HG03039 (cell line): ENCODE results near the gene MAPT.
"Not testable (repeated sequence)": the region's sequence is repeated elsewhere in the genome, so short reads cannot be mapped to it uniquely, and the experiment has no call there.

ENCODE experiments used
- ATAC-seq: cut with Tn5 transposase; IDR thresholded peaks from one replicate; pipeline ENCODE4 v1.9.1; 2021; ENCODE audit warnings: mild to moderate bottlenecking, moderate library complexity; ENCODE audit not compliant: unreplicated experiment

Gene MAPT

DNA sequence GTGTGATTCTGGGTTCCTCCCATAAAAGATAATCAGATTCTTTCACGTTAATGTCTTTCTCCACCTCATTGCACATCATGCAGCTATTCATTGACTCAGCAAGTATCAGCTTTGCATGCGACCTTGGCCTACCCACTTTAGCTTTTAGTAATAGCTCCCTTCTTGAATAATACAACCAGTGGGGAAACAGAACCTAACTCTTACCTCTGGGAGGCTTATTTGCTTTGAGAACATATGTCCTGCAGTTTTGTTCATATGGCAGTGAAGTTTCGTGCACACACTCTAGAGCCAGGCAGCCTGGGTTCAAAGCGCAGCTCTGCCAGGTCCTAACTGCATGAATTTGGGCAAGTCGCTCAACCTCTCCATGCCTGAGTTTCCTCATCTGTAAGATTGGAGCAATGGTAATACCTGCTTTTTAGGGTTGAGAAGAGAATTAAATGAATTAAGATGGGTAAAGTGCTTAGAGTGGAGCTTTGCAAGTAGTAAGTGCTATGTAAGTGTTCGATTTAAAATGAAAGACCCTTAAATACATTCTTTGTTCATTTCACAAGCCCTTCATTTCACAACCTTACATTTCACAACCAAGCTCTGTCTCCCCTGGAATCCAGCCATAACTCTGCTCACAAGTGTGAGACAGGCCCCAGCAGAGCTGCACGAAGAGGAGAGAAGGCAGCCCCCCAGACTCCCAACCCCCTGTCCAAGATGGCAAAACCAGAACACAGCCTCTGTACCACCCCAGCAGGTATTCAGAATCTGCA, 29.3 kb downstream of the MAPT start:
- ATAC-seq, result no peak

DNA sequence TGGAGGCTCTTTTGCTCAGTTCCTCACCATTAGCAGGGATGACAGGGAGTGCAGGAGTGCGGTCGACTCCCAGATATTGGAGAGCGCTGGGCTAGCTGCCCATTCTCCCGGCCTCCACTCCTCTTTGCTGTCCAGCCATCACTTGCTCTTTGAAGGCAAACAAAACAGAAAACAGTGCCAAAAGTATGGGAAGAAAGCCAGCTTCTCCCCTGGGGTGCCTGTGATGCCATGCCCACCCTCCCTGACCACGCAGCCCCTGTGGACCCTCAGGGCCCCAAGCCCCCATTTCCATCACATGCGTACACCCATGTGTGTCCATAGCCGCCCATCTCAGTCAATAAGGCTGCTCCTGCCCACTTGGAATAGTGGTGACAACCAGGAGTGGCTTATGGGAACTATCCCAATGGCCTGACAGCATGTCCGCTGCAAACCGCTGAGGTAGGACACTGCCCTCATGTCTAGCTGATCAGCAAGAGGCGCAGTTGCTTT, 30.0 kb downstream of the MAPT start:
- no peak for ATAC-seq

DNA sequence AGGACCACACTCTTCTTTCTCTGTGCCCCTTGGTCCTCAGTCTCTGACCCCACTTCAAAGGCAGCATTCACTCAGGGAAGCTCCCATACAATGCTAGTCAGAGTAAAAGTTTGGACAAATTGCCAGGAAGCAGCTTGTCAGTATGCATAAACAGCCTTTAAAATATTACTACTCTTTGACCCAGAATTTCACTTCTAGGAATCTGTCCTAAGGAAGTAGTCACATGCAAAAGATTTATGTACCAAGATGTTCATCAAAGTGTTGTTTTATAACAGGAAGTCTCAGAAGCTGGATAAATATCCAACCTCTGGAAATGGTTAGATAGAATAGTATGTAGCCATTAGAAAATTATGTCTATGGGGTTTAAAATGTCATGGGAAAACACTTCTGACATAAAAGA, 31.0 kb downstream of the MAPT start:
- ATAC-seq, result no peak

DNA sequence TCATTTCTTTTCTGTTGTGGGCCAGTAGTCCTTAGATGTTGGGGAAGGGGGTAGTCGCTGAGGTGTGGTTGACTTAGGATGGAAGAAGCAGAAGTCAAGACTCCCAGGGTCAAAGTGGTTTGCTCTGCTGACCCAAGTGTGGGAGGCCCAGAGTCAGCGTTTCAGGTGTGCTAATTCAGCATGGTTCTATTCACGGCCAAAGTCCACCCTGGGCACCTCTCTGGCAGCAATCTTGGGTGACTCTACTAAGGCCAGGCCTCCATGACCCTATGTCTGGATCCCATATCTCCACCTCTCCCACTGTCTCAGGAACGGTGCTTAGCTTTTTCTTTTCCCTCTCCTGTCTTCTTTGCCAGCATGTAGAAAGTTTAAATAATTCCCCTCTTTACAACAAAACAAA, 32.9 kb downstream of the MAPT start:
- no peak for ATAC-seq

DNA sequence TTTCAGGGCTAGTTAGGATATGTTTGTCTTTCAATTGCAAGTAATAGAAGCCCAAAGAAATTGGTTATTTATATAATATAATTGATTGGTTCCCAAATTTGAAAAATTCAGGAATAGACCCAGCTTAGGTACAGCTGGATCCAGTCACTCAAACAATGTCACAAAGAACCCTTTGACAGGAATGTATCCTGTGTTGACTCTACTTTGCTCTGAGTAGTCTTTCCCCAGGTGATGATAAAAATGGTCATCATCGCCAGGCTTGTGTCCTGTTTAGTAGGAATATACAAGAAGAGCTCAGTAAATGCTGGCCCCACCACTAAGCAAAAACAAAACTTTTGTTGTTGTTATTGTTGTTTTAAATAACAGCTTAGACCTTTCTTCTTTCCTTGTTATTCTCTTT, 35.0 kb downstream of the MAPT start:
- no peak for ATAC-seq

DNA sequence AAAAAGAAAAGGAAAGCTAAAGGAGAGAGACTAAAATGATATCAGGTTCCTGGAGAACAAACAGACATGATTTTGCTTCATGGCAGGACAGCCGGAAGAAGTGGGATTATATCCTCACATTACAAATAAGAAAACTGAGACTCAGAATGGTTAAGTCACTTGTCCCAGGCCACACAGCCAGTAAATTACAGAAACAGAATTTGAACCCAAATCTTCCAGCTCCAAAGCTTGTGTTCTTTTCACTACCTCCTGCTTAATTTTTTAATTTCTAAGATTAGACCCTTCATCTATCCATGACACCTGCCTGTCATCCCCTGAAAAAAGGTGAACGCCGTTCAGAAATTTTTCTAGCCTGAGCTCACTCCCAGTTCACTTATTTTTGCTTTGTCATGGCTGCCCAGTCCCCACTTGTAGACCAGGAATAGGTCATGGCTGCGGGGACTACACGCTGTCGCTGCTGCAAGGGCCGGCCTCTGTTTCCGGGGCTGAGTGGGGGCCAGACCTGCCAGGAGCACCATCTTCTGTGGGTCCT, 36.1 kb downstream of the MAPT start:
- ATAC-seq, result no peak

DNA sequence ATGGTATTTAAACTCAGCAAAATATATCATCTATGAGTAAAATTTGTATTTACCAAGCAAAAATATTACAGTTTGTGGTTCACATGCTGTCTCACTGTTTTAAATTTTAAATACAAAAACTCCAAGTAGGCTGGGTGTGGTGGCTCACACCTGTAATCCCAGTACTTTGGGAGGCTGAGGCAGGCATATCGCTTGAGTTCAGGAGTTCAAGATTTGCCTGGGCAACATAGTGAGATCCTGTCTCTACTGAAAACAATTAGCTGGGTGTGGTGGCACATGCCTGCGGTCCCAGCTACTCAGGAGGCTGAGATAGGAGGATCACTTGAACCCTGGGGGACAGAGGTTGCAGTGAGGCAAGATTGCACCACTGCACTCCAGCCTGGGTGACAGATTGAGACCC, 37.3 kb downstream of the MAPT start:
- ATAC-seq, result no peak

DNA sequence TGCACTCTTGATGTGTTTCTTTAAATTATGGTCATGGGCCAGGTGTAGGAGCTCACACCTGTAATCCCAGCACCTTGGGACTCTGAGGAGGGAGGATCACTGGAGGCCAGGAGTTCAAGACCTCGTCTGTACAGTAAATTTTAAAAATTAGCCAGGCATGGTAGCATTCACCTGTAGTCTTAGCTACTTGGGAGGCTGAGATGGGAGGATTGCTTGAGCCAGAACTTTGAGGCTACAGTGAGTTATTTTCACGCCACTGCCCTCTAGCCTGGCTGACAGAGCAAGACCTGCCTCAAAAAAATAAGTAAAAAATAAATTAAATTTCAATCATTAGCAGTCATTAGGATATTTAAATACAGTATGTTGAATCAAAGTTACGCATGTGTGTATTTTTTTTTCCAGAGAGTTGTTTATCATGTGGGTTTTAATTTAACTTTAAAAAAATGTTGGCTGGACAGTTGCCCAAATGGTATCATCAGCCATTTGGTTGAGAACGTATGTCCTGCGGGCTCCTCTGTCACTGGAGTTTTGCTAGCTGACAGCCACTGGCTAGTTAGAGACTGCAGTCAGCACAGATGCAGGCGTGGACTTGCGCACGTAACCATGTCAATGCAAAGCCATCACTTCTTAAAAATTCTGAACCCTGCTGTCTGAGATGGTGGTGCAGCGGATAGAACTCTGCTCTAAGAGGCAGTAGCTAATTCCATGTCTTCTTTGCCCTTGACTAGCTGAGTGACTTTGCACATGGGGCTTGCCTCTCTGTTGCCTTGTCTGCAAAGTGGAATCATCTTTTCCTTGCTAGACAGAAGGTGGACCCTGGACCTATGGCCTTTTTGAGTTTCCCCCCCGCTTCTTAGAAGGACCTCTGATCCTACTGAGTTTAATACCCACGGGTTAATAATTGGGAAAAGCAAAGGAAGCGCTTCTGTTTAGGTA, 40.0 kb downstream of the MAPT start:
- no peak for ATAC-seq

DNA sequence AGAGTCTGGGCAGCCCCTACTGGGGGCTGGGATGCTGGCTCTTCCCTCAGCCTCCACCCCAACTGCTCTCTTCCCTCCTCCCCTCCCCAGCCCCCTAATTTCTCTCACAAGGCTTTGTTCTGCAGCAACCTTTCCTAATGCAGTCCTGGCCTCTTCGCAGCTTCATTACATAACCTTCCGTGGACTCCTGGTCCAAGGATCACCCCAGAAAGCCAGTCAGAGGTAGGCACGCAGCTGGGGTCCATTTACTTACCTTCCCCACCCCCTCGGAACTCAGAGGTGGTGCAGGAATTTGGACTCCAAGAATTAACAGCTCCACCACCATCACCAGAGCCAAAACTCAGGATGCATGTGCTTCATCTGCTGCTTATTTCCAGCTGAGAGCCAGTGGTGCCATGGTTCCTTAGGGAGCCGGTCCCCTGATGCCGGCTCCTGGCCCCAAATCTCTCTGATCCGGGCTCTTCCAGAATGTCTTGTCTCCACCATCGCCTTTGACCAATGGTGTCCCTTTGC, 40.9 kb downstream of the MAPT start:
- no peak for ATAC-seq

DNA sequence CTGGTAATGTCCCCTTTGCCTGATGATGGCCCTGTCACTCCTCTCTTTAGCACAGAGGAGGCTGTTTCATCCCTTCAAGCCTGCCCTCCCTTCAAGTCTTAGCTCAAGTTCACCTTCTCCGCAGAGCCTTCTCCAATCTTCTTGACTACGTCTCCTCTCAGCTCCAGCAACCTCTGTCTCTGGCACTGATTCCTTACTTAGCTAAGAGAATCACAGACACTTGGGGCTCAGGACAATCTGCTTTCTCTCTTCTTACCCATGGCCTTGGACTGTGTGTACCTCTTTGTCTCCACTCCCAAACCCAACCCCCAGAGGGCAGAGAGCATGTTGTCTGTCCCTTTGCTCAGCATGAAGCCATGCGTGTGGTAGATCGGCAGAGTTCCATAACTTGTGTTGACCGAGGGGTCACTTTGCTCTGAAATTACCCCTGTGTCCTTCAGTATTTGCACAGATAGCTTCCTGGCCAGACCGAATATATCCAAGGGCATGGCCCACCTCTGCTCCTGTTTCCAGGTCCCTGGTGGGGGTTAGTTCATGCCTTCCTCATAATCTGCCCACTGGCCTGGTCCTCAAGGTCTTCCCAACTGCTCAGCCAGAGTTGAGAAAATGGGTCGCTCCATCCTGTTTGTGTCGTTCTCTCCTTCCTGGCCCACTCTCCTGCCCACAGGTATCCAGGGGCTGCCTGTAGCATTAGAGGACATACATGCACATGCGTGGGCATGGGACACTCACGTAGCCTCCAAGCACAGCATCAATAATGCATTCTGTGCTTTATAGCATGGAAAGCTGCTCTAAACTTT, 41.6 kb downstream of the MAPT start:
- ATAC-seq, result no peak

DNA sequence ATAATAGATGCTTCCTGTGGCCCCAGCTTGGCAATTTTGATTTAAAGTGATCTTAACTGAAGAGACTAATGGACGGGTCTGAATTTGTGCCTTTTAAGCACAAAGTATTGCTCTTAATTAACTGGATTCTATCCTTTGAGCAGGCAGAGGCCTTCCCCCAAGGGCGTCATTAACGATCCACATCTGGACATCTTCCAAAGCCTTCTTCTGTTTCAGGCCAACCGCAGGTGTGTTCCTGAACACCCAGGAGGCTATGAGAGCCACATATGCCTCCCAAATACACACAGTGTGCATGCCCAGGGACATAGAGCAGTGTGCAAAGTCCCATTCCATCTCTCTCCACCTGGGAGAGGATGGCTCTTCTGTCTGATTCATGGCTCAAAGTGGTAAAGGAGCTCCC, 42.3 kb downstream of the MAPT start:
- ATAC-seq, result no peak

DNA sequence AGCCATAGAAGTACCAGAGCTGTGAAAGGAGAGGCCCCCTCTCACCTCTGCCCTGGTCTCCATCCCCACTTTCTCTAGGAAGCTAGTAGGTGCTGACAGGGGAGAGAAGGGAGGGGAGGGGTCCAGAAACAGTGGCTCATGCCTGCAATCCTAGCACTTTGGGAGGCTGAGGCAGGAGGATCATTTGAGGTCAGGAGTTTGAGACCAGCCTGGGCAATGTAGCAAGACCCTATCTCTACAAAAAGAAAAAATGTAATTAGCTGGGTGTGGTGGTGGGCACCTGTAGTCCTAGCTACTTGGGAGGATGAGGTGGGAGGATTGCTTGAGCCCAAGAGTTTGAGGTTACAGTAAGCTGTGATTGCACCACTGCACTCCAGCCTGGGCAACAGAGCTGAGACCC, 42.8 kb downstream of the MAPT start:
- not testable (repeated sequence) for ATAC-seq

DNA sequence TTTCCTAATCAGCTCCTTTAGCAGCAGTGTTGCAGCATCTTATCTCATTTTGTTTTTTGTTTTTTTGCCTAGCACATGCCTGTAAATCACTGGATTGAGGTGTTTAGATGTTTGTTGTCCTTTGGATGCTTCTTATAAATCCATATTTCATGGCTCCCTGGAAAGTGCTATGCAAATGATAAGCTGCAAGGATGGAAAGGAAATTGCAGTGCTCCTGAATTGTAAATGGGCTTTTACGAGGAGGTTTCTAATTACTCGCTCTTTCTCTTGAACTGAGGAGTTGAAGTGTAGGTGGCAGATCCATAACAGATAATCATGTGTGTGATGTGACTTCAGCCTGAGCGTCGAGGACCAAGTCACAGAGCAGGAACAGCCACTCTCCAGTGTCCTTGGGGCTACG, 45.0 kb downstream of the MAPT start:
- ATAC-seq, result no peak

DNA sequence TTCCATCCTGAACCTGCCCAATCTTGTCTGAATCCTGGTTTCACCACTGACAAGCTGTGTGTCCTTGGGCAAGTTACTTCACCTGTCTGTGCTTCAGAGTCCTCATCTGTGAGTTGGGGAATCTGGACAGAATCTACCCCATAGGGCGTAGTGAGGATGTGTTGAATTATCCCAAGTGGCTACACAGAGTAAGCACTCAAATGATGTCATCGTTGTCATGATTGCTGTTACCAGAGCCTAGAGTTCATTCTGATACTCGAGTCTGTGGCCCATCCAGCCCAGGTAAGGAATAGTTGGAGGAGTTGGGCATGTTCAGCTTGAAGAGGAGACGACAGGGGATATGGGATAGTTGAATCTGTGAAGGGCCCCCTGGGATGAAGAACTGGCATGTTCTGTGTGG, 45.9 kb downstream of the MAPT start:
- no peak for ATAC-seq

DNA sequence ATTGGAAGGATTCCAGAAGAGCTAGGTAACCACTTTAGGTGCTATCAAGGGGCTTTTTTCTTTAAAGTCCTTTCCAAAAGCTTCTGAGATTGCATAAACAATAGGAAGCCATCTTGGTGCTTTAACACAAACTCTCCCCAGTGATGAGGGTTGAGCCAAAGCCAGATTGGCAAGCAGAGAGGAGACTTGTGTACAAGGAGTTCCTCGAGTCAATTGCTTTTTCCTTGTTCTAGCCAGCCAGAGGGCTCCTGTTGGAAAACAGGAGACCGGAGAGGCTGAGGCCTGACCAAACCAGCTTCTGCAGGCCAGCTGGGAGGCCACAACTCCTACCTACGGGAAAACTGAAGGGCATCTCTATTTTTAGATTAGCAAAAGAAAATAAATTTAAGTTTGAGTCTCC, 46.5 kb downstream of the MAPT start:
- ATAC-seq, result no peak

DNA sequence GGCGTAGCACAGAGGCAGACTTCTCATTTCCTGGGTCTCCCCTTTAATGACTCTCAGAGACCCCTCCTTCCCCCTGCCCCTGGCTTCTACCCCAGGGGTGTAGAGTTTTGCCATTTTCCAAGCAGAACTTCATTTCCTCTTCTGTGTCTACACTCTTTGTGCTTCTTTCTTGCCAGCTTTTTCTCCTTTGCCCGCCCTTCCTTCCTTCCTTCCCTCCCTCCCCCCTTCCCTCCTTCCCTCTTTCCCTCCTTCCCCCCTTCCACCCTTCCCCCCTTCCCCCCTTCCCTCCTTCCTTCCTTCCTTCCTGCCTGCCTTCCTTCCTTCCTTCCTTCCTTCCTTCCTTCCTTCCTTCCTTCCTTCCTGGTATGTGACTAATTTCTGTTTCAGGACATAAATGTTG, 47.0 kb downstream of the MAPT start:
- no peak for ATAC-seq

DNA sequence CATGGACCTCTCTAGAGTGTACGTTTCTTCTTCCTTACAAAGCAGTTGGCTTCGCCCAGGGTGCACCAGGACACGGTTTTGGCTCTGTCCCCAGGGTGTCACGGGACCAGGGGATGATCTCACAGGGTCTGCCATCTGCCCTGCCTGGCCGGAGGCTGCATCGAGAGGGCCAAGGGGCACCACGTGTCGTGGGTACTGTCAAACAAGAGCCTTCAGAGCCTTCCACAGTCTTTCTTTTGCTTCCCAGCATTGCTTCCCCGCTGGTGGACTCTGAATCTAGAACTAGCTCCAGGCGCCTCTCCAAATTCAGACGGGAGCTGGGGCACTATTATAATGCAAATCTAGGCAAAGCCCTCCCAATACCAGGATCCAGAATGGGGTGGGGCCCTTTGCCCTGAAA, 47.9 kb downstream of the MAPT start:
- ATAC-seq, result no peak

DNA sequence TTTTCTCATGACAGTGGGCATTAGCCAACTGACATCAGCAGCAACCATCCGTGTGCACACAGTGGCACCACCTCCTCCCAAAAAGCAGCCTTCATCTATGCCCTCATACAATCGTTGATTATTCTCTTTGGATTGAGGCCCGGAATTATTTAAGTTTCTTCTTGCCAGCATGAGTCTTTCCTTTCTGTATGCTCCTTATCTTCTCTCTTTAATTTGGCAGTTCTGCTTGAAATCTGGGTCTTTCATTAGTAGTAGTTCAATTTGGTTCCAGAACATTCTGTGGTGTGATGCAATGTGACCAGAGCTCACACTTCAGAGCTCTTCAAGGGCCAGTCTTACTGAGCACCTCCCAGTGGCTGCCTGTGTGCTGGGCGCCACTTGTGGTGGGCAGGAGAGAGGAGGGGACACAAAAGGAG, 52.5 kb downstream of the MAPT start:
- no peak for ATAC-seq

DNA sequence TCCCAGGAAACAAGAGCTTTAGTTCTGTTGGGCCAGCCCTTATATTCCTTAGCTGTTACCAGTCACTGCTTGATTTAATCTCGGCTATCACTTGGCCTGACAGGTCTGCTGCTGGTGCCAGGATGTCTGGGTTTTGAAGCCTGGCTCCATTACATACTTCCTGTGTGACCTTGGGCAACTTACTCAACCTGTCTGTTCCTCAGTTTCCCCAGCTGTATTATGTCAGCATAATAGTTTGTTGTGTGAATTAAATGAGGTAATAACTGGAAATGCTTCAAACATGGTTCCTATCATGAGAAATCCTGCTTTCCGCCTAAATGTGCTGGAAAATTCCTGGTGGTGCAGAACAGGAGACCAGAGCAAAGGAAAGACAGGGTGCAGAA, 54.1 kb downstream of the MAPT start:
- ATAC-seq, result no peak

DNA sequence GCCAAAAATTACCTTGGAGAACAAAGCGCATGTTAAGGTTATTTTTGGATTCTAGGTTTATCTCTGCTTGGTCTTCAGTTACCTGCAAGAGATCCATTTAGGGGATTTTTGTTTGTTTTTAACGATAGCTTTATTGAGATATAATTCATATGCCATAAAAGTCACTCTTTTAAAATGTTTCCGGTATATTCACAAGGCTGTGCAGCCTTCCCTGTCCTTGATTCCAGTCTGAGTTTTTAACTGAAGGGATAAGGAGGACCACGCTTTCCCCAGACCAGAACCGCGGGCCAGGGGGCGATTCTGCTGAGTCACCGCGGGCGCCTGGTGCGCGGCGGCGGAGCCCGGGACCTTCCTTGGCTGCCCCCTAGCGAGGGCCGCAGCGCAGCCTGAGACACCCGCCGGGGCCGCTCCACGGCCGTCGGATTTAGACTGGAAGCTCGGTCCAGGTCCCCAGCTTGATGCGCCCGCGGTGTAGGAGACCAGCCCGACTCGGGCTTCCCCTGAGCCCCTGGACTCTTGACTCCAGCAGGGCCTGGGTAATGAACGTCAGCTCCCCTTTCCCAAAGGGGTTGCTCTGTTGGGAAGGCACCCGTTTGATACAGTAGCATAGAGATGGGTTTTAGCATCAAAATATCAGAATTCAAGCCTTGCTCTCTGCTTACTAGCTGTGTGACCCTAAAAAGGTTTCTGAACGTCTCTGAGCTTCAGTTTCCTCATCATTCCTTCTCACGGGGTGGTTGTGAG, 54.7 kb downstream of the MAPT start:
- ATAC-seq, result no peak
